ENCODE data around the gene PES1. TPM values are rescaled to one million over a fixed set of nuclear protein-coding genes. Genes with fewer than 3 reads are reported as not detected.

The PES1 gene
- total RNA-seq, 1 experiment from 2014 or later, result 167 TPM

GRCh38 chr22:30591191-30591587, 521 bp downstream of the PES1 start:
- no peak overlapping the region for H2AFZ ChIP-seq (ENCODE audit: low read depth, low read length, poor library complexity, severe bottlenecking)
- H3K4me1 ChIP-seq (ENCODE audit: control insufficient read depth in 1 of 2, insufficient read depth in 2 of 2, low read length in 2 of 2), result peaks cover 9 to 20% of the 10 kb centered on the region in 2 experiments; a peak in 3 of 4 replicates
- TSS peak; percentile 63 for BruUV-seq (replicated peaks)
- ATAC-seq, result no peak
- peak overlapping the region; percentile 66 for H3K27ac ChIP-seq (ENCODE audit: low read depth, low read length)
- ChIA-PET RAD21 (ENCODE audit: low non-redundant PET in 1 of 2, low total read pairs in 2 of 2, uncharacterized antibody in 2 of 2, unreplicated experiment in 2 of 2) (no interaction called here), POLR2A (interaction anchor here (0.5 kb wide), 1 partner anchor 487 kb away, joined by 4 read pairs; no protein-coding TSS in a partner anchor), CTCF (interaction anchor here (0.9 to 1.4 kb wide), 3 partner anchors 11 to 164 kb away, joined by 3 to 4 read pairs (median 4); no protein-coding TSS in a partner anchor)
- H3K36me3 ChIP-seq (ENCODE audit: control insufficient read depth in 1 of 2, insufficient read depth in 2 of 2, low read length in 2 of 2), result peaks cover 29 to 38% of the 10 kb centered on the region in 2 experiments
- no peak for DNase-seq (ENCODE audit: low read depth, low spot score)
- H3K4me3 ChIP-seq (replicated peaks in 1 of 2; ENCODE audit: low read depth in 1 of 2, low read length in 2 of 2), result peak overlapping the region; percentile 91 to 95
- H3K9me2 ChIP-seq (ENCODE audit: insufficient read depth), result no peaks in the 10 kb centered on the region
- H3K9ac ChIP-seq (ENCODE audit: low read length), result peak overlapping the region; percentile 96
- H3K4me2 ChIP-seq (ENCODE audit: low read length), result peak overlapping the region; percentile 79
- peaks cover 56% of the 10 kb centered on the region for H3K79me2 ChIP-seq (ENCODE audit: insufficient read depth, low read length)
- intact Hi-C loops (cut with micrococcal nuclease), result no loop called here
- TF ChIP-seq, protein P1, sequence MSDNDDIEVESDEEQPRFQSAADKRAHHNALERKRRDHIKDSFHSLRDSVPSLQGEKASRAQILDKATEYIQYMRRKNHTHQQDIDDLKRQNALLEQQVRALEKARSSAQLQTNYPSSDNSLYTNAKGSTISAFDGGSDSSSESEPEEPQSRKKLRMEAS (IDR thresholded peaks at IDR 0.05), result no peak
- TF ChIP-seq RAD21 (IDR thresholded peaks at IDR 0.05; ENCODE audit: low read depth) (no peak), CEBPB (IDR thresholded peaks at IDR 0.05; ENCODE audit: low read depth) (no peak), SRF (IDR thresholded peaks at IDR 0.05; ENCODE audit: low read depth) (no peak), ELF1 (IDR thresholded peaks at IDR 0.05; ENCODE audit: borderline replicate concordance, low read depth) (no peak), ATF3 (IDR thresholded peaks at IDR 0.05) (no peak), EZH2 (IDR thresholded peaks at IDR 0.05) (no peak), YY1 (IDR thresholded peaks at IDR 0.05; ENCODE audit: extremely low read depth, insufficient replicate concordance, low read depth, low read length) (no peak), CTCF (IDR thresholded peaks at IDR 0.05 in 2 of 3, conservative IDR thresholded peaks at IDR 0.05 in 1 of 3; ENCODE audit: borderline replicate concordance in 1 of 3, insufficient read depth in 1 of 3, low read depth in 2 of 3, low read length in 2 of 3) (no peak), EGR1 (IDR thresholded peaks at IDR 0.05; ENCODE audit: low read depth) (no peak), POLR2A (IDR thresholded peaks at IDR 0.05; ENCODE audit: borderline replicate concordance, extremely low read depth, insufficient read depth, insufficient read length) (no peak), POLR2AphosphoS5 (IDR thresholded peaks at IDR 0.05; ENCODE audit: low read depth, low read length) (no peak), ZFX (IDR thresholded peaks at IDR 0.05) (no peak), SIN3A (IDR thresholded peaks at IDR 0.05; ENCODE audit: low read depth) (no peak)
- TF ChIP-seq, protein P2, sequence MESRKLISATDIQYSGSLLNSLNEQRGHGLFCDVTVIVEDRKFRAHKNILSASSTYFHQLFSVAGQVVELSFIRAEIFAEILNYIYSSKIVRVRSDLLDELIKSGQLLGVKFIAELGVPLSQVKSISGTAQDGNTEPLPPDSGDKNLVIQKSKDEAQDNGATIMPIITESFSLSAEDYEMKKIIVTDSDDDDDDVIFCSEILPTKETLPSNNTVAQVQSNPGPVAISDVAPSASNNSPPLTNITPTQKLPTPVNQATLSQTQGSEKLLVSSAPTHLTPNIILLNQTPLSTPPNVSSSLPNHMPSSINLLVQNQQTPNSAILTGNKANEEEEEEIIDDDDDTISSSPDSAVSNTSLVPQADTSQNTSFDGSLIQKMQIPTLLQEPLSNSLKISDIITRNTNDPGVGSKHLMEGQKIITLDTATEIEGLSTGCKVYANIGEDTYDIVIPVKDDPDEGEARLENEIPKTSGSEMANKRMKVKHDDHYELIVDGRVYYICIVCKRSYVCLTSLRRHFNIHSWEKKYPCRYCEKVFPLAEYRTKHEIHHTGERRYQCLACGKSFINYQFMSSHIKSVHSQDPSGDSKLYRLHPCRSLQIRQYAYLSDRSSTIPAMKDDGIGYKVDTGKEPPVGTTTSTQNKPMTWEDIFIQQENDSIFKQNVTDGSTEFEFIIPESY (IDR thresholded peaks at IDR 0.05; ENCODE audit: extremely low read depth, insufficient replicate concordance, low read length), result no peak
- H3K27me3 ChIP-seq (ENCODE audit: insufficient read depth, low read length), result no peaks in the 10 kb centered on the region
- no peaks in the 10 kb centered on the region for H3K9me3 ChIP-seq (ENCODE audit: control insufficient read depth in 1 of 2, insufficient read depth in 1 of 2, low read depth in 1 of 2, low read length in 2 of 2)
- H4K20me1 ChIP-seq (ENCODE audit: insufficient read depth), result no peaks in the 10 kb centered on the region

Data from HCT116 (cell line).